IPS DF 4.7 (cell line): ENCODE results near the gene SLC2A11.
"Not testable (repeated sequence)": the region's sequence is repeated elsewhere in the genome, so short reads cannot be mapped to it uniquely, and the experiment has no call there.

Experiments
- DNase-seq: peaks from one replicate; pipeline ENCODE4 v3.0.0-alpha.2; 2013; ENCODE audit warnings: low spot score; ENCODE audit errors: extremely low read depth

SLC2A11 gene

GRCh38 chr22:23847310-23847920 lies 10.3 kb upstream of the SLC2A11 start:
- DNase-seq: no peak

- DNase-seq: no peak
Observed at GRCh38 chr22:23847991-23848864, 9.4 kb upstream of the SLC2A11 start.

DNA sequence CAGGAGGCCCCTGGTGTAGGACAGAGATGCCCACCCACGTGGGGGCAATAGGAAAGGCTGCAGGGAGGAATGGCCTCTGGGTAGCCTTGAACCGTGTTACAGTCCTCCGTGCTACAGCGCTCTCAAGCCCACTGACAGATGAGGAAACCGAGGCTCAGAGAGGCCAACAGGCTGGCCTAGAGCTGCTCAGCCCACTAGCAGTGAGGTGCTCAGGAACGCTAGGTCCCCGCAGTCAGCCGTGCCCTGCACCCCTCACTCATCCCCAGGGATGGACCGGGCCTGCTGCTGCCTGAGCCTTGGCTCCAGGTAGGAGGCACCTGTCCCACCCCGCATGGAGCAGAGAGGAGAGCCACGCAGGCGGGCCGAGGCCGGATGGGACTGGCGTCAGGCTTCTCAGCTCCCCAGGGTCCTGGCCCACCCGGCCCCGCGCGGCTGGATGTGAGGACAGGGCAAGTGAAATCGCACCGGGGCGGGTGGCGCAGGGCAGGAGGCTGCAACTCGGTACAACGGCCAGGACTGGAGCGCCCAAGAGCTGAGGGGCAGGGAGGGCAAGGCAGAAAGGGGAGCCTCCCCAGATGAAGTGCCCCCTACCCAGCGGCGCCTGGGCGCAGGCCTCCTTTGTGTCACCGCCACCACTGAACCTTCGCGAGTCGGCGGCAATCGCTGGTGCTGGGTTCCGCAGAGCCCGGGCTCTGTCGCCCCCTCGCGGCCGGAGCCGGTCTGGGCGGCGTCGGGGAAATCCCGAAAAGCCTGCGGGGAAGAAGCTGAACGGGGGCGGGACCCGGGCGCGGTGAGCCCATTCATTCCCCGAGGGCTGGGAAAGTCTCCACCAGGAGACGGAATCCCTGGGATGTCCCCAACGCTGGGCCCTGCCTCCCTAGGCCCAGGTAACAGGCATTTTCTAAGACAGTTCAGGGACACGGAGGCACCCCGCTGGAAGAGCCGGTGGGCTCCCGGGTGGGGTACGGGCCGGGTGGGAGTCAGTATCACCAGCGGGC lies 8.4 kb upstream of the SLC2A11 start:
- DNase-seq: no peak

DNA sequence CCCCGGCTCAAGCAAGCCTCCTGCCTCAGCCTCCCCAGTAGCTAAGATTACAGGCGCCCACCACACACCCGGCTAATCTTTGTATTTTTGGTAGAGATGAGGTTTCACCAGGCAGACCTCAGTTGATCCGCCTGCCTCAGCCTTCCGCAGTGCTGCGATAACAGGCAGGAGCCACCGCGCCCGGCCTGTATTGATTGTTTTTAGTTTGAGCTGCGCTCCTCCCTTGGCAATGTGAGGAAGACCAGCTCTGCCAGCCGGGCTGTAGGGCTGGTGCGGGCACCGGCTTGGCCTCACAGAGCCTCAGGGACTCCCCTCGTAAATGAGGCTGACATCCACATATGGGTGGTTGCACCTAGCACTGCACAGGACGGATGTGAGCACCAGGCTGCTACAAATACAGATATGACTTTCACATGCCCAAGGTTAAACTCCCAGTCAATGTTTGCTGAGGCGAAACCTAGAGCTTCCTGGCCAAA lies 7.5 kb upstream of the SLC2A11 start:
- no peak for DNase-seq

GRCh38 chr22:23856721-23857605 lies 712 bp upstream of the SLC2A11 start:
- no peak for DNase-seq

DNA sequence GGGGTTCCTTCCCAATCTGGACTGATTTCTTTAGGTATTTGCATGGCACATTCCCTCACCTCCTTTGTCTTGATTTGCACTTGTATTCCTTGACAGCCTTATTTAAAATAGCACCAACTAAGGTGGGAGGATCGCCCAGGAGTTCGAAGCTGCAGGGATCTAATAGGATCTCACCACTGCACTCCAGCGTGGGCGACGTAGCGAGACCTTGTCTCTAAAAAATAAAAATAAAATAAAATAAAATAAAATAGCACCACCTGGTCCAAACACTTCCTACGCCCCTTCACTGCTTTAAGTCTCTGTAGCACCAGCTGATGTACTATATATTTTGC lies 775 bp downstream of the SLC2A11 start:
- DNase-seq: no peak

DNA sequence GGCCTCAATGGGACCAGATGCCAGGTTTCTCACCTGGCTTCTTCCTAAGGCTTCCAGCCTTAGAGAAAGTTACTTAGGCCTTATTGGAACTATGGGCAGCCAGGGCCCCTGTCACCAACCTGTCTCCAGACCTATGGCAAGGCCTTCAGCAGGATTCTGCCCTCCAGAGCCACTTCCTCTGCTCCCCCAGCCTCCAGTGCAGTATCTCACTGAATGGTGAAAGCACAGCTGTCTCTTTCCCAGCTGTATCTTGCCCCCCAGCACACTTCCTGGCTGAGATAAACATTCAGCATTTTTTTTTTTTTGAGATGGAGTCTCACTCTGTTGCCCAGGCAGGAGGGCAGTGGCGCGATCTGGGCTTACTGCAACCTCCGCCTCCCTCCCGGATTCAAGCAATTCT lies 1.5 kb downstream of the SLC2A11 start:
- no peak for DNase-seq

- DNase-seq: not testable (repeated sequence)
Observed at GRCh38 chr22:23860187-23860586, 2.5 kb downstream of the SLC2A11 start.

GRCh38 chr22:23862103-23862502 lies 4.4 kb downstream of the SLC2A11 start:
- no peak for DNase-seq

GRCh38 chr22:23864499-23865154 lies 7.0 kb downstream of the SLC2A11 start:
- not testable (repeated sequence) for DNase-seq

DNA sequence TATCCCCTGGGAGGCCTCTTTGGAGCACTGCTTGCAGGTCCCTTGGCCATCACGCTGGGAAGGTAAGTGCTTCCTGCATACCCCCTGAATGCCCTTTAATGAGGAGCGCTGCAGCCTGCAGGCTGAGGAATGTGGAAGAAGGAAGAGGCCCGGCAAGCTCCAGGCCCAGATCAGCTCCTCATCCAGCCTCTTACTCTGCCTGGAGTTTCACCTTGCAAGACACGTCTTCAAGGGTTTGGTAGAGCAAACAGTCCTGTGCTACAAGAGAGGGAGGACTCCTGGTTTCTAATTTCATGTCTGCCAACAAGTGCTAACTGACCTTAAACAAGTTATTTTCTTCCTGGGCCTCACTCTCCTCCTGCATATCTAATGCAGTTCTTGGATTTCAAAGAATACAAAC lies 10.9 kb downstream of the SLC2A11 start:
- no peak for DNase-seq

DNA sequence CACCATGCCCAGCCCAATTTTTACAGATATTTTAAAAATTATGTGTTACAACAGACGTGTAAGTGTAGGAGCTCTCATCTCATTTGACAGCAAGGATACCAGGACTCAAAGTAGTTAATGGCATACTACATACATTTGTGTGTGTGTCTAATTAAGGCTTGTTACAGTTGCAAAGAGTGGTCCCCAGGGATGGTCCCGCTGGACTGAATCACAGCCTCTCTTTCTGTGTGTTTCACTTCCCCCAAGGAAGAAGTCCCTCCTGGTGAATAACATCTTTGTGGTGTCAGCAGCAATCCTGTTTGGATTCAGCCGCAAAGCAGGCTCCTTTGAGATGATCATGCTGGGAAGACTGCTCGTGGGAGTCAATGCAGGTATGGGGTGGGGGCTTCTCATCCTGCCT lies 17.2 kb downstream of the SLC2A11 start:
- DNase-seq: no peak

DNA sequence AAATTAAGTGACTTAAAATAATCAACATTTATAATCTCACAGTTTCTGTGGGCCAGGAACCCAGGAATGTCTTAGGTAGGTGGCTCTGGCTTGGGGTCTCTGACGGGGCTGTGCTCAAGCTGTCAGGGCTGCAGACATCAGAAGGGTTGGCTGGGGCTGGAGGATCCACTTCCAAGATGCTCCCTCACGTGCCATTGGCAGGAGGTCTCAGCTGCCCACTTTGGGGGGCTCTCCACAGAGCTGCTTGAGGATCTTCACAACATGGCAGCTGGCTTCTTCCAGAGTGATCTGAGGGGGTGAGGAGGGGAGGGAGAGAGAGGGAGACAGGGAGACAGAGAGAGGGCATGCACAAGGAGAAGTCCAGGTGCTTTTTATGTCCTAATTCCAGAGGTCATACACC lies 18.1 kb downstream of the SLC2A11 start:
- DNase-seq: no peak

DNA sequence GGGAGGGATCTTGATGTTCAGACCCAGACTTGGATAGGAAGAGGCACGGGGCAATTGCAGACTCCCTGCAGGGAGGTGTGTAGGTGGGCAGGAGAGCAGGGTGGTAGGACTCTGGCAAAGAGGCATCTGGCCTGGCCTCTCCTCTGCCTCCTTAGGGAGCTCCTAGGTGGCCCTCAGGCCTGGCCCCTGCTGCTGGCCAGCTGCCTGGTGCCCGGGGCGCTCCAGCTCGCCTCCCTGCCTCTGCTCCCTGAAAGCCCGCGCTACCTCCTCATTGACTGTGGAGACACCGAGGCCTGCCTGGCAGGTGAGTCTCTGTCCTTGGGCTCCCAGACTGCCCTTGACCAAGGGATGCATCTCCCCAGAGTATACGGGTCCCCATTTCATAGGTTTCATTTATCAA lies 19.9 kb downstream of the SLC2A11 start:
- DNase-seq: no peak

DNA sequence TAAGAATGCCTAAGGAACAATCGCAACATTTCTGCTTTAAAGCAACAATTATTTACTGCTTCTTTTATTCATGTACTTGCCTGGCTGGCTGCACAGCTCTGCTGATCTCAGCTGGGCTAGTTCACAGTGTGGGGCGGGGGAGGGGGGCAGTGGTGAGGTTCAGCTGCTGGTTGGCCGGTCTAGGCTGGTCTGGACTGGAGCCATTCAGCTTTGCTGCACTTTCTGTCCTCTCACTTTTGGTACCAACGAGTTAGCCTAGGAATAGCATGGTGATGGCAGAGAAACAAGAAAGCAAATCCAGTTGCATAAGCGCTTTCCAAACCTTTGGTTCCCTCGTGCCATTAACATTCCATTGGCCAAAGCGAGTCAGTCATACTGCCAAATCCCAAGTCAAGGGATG lies 20.5 kb downstream of the SLC2A11 start:
- no peak for DNase-seq

DNA sequence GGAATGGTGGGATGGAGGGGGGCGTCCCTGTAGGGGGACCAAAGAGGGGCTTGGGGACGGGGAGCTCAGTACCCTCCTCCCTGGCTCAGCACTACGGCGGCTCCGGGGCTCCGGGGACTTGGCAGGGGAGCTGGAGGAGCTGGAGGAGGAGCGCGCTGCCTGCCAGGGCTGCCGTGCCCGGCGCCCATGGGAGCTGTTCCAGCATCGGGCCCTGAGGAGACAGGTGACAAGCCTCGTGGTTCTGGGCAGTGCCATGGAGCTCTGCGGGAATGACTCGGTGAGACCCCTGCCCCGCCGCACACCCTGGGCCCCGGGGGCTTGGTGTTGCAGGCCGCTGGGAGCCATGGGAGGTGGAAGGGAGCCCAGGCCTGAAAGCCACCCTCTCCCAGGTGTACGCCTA lies 24.7 kb downstream of the SLC2A11 start:
- DNase-seq: no peak

- no peak for DNase-seq
Observed at GRCh38 chr22:23883658-23884057, 26.0 kb downstream of the SLC2A11 start.

GRCh38 chr22:23884140-23884539 lies 26.5 kb downstream of the SLC2A11 start:
- no peak for DNase-seq

GRCh38 chr22:23888615-23889401 lies 31.1 kb downstream of the SLC2A11 start:
- no peak for DNase-seq
